ENCODE data around the gene DHX34. TPM values are rescaled to one million over a fixed set of nuclear protein-coding genes. Genes with fewer than 3 reads are reported as not detected.

Gene DHX34
- total and polyA plus RNA-seq, 2 experiments from 2014 or later, result 16.1 to 33.7 TPM

GRCh38 chr19:47377208-47377701, 28.1 kb downstream of the DHX34 start:
- Histone ChIP-seq H3K36me3 (peaks cover 37% of the 10 kb centered on the region), H3K4me3 (no peak overlapping the region), H3K27ac (no peak overlapping the region), H3K4me1 (ENCODE audit: low read depth) (no peaks in the 10 kb centered on the region), H3K27me3 (no peaks in the 10 kb centered on the region), H3K9me3 (ENCODE audit: low read depth) (no peaks in the 10 kb centered on the region)
- no peak for DNase-seq (ENCODE audit: low read depth in 1 of 2, low spot score in 1 of 2)
- no peak for TF ChIP-seq CTCF (IDR thresholded peaks at IDR 0.05; ENCODE audit: low read depth, low read length)

GRCh38 chr19:47377801-47378200, 28.7 kb downstream of the DHX34 start:
- Histone ChIP-seq H3K4me1 (ENCODE audit: low read depth) (no peaks in the 10 kb centered on the region), H3K9me3 (ENCODE audit: low read depth) (no peaks in the 10 kb centered on the region), H3K27me3 (no peaks in the 10 kb centered on the region), H3K27ac (no peak overlapping the region), H3K4me3 (no peak overlapping the region), H3K36me3 (peaks cover 35% of the 10 kb centered on the region)
- no peak for TF ChIP-seq CTCF (IDR thresholded peaks at IDR 0.05; ENCODE audit: low read depth, low read length)
- no peak for DNase-seq (ENCODE audit: low read depth in 1 of 2, low spot score in 1 of 2)

- Histone ChIP-seq H3K27ac (no peak overlapping the region), H3K4me1 (ENCODE audit: low read depth) (no peaks in the 10 kb centered on the region), H3K9me3 (ENCODE audit: low read depth) (no peaks in the 10 kb centered on the region), H3K4me3 (no peak overlapping the region), H3K36me3 (peaks cover 31% of the 10 kb centered on the region), H3K27me3 (no peaks in the 10 kb centered on the region)
- no peak for TF ChIP-seq CTCF (IDR thresholded peaks at IDR 0.05; ENCODE audit: low read depth, low read length)
- no peak for DNase-seq (ENCODE audit: low read depth in 1 of 2, low spot score in 1 of 2)
Measured at GRCh38 chr19:47378246-47378645, 29.1 kb downstream of the DHX34 start.

- no peak for DNase-seq (ENCODE audit: low read depth in 1 of 2, low spot score in 1 of 2)
- TF ChIP-seq CTCF (IDR thresholded peaks at IDR 0.05; ENCODE audit: low read depth, low read length), result no peak
- Histone ChIP-seq H3K27me3 (no peaks in the 10 kb centered on the region), H3K36me3 (peaks cover 25% of the 10 kb centered on the region), H3K27ac (no peak overlapping the region), H3K4me1 (ENCODE audit: low read depth) (no peaks in the 10 kb centered on the region), H3K4me3 (no peak overlapping the region), H3K9me3 (ENCODE audit: low read depth) (no peaks in the 10 kb centered on the region)
Measured at GRCh38 chr19:47379381-47379938, 30.3 kb downstream of the DHX34 start.

GRCh38 chr19:47380559-47380958, 31.4 kb downstream of the DHX34 start:
- no peak overlapping the region for H3K27ac ChIP-seq
- H3K9me3 ChIP-seq (ENCODE audit: low read depth), result no peaks in the 10 kb centered on the region
- H3K4me3 ChIP-seq, result no peak overlapping the region
- no peaks in the 10 kb centered on the region for H3K4me1 ChIP-seq (ENCODE audit: low read depth)
- DNase-seq (ENCODE audit: low read depth in 1 of 2, low spot score in 1 of 2), result no peak
- peaks cover 21% of the 10 kb centered on the region for H3K36me3 ChIP-seq
- no peak for TF ChIP-seq CTCF (IDR thresholded peaks at IDR 0.05; ENCODE audit: low read depth, low read length)
- H3K27me3 ChIP-seq, result no peaks in the 10 kb centered on the region

All from cardiac muscle cell (in vitro differentiated cells and primary cell).